Urothelium cell line (cell line): Measurements from ENCODE around the gene BMP6.
A peak's percentile ranks its signal among the peaks of the same experiment; 100 is the strongest.

Experiments used
- DNase-seq: peaks from one replicate; pipeline ENCODE4 v3.0.0; 2011; ENCODE audit warnings: low spot score, mixed read lengths
- FAIRE-seq: peaks from 2 replicates; lab custom pipeline; 2011; peaks lifted over from hg19 to GRCh38; lab: Jason Lieb, UNC

The BMP6 gene

DNA sequence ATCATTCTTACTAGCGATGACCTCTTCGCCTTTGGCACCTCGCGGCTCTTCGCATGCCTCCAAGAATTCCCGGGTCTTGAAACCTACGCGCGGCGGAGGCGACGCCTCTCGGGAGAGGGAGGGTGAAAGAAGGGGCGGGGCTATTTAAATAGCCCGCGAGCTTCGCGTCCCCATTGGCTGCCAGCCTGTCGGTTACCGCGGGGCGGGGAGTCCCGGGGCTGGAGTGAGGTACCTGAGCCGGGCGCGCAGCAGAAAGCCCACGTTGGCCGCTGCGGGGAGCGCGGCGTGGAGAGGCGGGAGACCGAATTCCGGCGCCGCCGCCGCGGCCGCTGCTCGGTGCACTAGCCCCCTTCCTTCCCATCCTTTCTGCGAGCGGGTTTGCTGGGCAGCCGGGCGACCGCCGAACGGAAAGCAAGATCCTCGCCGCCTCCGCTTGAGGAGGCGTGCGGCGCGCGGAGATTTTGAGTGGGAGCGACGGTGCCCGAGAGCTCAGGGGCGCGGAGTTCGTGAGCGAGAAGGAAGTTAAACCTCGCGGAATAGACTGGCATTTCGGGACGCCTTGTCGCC, at the start of gene BMP6:
Gene BMP6 (plus strand): TSS at position 251 of the 567 bp plus-strand sequence. CDS start 857 bp downstream, outside the sequence.
- peak; percentile 96 for DNase-seq
- no peak for FAIRE-seq

DNA sequence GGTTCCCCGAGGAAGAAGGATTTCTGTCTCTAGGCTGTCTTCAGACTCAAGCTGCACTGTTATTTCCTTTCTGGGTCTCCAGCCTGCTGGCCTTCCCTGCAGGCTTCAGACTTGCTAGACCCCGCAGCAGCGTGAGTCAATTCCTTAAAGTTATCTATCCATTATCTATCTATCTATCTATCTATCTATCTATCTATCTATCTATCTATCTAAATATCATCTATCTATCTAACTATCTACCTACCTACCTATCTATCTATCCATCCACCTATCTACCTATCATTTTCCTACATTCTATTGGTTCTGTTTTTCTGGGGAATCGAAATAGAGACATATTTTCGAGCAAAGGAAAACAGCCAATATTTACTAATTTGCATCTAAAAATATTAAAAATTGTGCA, 48.7 kb upstream of the BMP6 start:
- FAIRE-seq (no peak), DNase-seq (no peak)

DNA sequence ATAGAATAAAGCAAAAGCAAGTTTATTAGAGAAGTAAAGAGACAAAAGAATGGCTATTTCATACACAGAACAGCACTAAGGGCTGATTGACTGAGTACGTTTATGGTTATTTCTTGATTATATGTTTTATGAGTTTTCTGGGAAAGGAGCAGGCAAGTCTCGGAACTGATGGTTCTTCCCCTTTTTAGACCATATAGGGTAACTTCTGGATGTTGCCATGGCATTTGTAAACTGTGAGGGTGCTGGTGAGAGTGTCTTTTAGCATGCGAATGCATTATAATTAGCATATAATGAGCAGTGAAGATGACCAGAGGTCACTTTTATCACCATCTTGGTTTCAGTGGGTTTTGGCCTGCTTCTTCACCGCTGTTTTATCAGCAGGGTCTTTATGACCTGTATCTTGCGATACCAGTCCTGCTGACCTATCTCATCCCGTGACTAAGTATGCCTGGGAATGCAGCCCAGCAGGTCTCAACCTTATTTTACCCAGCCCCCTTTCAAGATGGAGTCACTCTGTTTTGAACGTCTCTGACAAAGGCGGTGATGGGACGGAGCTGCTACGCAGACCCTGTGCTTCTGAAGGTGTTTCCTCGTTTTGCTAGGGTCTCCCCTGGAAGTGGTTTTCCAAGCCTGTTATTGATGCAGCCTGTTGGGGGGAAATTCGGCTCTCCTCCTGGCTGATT, 45.4 kb upstream of the BMP6 start:
- FAIRE-seq, result no peak
- no peak for DNase-seq

DNA sequence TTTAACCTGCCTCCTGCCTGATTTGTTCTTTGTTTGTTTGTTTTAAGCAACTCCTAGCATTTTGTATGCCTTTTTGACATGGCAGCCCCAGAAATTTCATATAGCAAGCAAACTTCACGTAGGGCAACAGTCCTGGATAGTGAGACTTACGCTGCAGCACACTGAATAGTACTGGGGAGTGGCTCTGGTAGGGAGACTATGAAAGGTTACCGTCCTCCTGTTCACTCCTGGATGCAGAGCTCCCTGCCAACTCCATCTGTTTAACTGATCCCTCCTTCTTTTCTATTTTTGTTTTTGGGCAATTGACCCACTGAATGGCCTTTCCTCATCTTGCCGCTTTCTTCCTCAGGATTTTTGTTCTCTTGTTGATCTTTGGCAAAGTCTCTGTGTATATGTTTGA, 44.5 kb upstream of the BMP6 start:
- no peak for DNase-seq
- FAIRE-seq, result no peak

DNA sequence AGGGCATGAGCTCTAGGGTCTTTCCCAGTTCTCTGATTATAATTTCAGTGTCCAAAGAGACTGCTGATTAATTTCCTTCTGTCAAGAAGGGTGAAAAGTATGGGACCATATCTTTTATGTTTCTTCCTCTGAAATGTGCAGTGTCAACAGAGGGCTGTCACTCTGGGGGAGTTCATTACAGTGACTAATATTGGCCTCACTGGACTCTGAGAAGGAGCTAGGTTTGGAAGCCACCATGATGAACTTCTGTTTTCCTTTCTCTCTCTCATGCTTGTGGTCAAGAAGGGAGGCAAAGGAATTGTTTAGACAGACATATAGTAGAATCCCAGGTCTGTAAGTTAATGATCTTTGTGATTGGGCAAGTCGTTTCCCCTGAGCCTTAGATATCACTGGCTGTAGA, 41.8 kb upstream of the BMP6 start:
- no peak for DNase-seq
- no peak for FAIRE-seq

DNA sequence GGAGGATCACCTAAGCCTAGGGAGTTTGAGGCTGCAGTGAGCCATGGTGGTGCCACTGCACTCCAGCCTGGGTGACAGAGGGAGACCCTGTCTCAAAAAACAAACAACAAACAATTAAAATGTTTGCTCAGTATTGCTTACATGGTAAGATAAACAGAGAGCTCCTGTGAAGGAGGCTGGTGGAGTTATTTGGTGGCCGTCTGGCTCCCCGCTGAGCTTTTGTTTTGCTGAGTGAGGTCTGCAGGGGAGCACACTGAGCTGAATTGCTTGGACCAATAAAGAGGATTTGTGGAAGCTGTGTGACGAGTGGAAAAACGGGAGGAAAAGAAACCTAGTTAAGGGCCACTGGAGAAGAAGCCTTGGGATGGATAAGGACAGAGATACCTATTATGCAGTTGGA, 41.1 kb upstream of the BMP6 start:
- DNase-seq (no peak), FAIRE-seq (no peak)

DNA sequence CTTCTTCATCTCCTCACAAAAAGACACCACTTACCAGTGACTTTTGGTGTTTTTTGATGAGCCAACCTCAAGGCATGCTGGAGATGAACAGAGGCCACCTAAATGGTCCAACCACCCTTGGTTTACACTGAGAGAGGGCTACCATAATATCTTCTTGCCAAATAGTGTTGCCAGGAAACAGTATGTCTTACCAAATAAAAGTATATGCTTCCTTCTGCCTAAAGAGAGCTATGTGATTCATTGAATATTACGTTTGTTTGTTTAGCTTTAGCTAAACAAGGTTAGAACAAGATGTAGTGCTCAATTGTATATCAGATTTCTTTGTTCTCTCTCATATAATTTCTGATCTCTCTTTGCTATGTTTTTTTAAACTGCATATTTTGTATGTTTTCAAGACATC, 40.6 kb upstream of the BMP6 start:
- FAIRE-seq, result no peak
- DNase-seq, result no peak

DNA sequence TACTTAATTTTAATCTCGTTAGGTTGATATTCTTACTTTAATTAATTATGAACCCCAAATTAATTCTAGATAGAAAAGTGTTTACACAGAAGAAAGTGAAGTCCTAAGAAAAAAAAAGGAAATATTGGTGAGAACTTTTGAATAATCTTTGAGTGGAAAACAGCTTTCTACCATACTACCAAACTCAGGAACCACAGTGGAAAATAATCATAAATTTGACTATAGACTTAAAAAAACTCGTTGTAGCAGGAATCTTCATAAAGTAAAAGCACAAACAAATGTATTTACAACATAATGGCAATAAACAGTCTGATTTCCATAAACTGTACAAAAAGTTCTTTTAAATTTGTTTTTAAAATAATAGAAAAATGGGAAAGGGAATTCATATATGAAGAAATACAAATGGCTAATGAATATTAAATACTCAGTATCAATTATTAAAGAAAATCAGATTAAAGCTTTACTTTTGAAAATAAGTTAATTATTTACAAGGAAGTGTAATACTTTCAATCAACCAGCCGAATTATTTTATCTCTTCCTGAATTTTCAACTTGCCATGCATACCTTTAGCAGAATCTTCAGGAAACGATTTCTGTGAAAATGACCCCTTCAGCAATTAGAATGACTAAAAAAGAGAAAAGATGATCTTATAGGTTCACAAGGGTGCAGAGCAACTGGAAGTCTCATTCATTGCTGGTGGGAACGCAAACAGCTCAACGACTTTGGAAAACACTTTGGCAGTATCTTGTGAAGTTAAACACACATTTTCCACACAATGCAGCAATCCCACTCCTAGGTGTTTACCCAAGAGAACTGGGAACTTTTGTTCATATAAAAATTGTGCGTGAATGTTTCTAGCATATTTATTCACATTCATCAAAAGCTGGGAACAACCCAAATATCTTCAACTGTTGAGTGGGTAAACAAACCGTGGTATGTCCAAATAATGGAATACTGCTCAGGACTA, 38.5 kb upstream of the BMP6 start:
- FAIRE-seq, result no peak

DNA sequence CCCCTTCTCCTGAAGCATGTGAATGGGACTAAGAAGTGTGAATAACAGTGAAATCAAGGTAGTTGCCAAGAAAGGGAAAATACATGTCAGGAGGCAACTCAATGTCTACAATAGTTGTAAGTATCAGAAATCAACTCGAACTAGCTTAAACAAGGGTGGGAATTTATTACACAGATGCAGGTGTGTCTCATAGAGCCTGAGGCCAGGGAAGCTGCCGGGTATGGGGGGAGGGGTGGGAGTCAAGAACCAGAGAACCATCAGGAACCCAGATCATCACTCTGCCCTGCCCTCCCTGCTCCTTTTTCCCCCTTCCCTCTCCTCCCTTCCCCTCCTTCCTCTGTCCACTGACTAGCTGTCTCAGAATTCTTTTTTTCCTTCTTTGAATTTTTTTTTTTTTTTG, 34.9 kb upstream of the BMP6 start:
- no peak for DNase-seq
- no peak for FAIRE-seq

More for the DNA sequence above, 38.5 kb upstream of the BMP6 start:
- DNase-seq, result no peak

DNA sequence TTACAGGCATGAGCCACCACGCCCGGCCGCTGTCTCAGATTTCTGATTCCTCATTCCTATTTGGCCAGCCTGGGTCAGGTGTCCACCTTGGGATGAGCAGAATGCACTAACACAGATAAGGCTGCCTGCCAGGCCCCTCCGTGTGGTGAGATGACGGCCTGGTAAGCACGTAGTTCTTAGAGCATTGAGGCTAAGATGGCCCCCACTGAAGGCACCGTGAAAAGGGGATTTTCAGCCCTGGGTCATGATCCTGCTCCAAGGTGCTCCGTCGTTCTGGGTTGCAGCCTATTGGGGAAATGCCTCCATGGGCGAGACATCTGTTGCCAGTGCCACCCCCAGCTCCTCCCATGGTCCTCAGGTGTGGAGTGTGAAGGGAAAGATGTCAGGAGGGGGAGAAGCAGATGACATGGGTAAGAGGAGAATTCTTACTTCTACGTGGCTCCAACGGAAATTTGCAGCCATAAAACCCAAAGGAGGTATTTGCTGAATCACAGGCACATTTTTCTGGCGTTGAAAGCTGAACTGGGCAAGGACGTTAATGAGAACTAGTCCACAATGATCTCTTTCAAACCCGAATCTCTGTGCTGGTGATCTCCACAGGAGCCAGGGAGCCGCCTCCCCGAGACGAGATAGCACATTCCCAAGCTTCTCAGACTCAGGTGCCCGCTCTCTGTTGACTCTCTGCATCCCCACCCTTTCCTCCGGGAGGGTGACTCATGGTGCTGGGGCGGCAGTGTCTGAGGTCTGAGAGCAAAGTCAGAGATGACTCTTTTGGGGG, 34.0 kb upstream of the BMP6 start:
- FAIRE-seq (no peak), DNase-seq (peak; percentile 88)

DNA sequence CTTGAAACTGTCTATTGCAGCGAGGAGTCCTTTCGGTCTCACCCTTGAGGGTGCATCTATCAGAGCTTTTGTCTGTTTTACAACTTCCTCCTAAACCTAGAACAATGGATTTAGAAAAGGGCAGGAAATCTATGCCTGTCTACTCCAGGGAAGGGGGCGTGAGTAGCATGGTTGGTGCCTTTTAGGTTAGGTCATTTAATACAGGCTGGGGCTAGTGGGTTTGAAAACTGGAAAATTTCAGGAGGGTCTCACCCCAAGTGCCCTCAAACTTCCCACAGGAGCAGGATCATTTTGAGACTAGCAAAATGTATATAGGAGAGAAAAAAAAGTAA, 33.5 kb upstream of the BMP6 start:
- FAIRE-seq (no peak), DNase-seq (no peak)

DNA sequence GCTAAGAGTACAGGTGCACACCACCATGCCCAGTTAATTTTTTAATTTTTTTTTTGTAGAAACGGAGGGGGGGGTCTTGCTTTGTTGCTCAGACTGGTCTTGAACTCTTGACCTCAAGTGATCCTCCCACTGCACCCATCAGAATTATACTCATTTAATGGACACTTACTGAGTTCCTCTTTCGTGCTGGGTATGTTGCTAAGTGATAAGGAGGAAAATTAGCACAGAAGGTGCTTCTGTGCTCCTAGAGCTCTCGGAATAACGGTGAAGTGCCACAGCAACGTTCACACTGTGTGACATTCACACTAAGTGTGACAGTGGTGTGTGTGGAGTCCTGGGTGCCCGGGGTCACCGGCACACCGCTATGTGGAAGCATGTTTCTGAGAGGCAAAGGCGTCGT, 32.1 kb upstream of the BMP6 start:
- DNase-seq, result no peak
- no peak for FAIRE-seq

DNA sequence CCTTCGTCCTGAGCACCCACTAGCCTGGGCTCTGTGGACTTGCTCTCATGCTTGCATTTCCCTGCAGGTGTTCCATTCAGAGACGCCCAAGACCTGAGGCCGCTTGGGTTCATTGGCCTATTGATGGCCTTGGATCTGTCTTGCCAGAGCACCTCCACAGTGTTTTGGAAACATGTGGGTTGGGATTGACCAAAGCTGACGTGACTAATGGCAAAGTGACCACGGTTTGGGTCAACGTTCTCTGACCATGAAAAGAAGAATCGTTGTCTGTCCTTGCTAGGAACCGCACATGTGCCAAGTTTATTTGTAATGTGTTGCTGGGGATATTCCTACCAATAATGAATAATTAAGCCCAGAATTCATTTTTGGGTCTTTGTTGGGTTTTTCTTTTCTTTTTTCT, 29.8 kb upstream of the BMP6 start:
- no peak for DNase-seq
- no peak for FAIRE-seq

DNA sequence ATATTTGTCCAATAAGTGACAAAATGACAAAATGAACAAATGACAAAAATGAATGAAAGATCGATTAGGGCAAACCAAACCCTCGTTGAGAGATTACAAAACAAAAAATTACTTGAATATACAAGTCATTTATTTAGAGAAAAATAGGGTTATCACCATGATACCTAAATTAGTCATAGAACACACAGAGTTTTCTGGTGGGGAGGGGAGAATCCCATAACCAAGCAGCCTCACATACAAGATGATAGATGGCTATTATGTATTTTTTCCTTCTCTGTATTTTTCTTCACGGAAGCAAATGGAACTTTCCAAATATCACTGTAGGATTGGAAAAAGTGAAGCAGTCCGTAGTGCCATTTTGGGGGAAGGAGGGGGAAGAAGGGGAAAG, 28.5 kb upstream of the BMP6 start:
- DNase-seq (no peak), FAIRE-seq (no peak)

DNA sequence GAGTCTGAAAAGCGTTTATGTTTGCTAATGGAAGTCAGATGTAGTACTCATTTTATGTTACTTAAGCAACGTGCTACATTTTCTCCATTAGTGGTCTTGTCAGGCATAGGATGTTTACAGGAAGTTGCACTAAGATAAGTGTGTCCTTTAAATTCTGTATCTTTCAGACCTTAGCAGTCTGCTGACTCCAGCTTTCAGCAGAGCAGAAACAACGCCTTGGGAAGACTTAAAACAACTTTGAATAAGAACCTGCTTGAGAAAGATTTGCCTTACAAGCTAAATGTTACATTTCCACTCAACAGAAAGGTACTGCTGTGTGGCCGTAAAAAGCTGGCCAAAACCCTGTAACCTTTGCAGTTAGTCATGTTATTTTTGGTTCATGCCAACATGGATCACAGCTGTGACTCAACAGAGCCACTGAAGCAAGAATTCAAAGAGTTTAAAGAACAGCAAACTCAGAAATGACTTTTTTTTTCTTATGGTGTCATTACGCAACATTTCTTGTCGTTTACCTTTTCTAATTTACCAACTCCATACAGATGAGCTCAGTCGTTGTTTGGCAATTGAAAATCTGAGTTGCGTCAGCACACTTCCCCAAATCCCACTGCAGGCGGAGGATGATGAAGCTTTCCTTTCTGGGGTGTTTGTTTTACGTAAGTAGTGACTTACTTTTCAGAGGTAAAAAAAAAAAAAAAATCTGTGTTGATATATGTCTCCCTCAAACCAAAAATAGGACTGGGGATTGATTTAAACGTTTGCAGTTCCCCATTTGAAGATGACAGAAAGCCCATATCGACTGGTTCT, 27.9 kb upstream of the BMP6 start:
- DNase-seq (peak; percentile 36), FAIRE-seq (no peak)

DNA sequence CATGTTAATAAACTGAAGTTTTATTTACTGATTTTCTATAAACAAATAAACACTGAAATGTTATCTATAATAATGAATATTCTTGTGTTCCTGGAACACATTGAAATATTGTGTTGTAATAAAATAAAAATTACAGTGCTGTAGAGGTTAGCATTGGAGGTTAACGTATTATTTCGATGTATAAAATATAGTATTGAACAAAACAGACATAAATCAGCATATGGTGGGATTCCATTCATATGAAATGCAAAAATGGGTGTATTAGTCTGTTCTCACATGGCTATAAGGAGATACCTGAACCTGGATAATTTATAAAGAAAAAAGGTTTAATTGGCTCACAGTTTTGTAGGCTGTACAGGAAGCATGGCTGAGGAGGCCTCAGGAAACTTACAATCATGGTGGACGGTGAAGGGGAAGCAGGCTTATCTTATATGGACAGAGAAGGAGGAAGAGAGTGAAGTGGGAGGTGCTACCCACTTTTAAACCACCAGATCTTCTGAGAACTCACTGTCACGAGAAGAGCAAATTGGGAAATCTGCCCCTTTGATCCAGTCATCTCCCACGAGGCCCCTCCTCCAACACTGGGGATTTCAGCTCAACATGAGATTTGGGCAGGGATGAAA, 24.6 kb upstream of the BMP6 start:
- DNase-seq (no peak), FAIRE-seq (no peak)

DNA sequence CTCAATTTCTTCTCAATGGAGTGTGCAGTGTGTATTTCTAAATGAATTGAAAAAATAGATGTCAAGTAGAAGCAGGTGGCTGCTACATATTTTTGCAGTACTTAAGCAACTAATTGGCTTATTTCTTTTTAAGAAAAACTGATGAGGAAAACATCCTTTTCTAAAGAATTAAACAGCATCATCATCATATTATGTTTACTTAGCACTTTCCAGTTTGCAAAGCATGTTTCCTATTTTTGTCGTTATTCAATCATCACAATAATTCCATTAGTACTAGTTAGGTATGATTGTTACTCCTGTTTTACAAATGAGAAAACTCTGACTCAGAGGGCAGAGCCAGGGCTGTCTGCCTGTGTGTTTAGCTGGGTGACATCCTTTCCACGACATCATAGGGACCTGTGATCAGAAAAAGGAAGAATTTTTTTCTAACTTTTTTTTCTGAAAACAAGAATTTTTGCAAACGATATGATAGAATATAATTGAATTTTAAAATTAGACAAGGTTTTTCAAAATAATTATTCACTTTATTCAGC, 22.7 kb upstream of the BMP6 start:
- no peak for FAIRE-seq
- DNase-seq, result no peak

DNA sequence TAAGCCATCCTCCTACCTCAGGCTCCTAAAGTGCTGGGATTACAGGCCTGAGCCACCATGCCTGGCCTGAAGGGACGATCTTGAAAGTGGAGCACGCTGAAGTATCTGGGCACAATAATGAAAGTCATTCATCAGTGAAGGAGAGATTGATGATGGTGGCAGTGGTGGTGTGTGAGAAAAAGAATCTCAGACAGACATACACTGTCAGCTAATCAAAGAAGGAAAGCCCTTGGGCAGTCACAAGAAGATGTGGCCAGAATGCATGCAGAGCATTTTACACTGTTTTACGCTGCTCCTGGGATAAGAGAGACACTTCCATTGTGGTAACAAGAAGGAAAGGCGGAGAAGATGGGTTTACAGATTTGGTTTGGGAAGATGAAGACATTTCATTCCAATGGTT, 20.4 kb upstream of the BMP6 start:
- FAIRE-seq, result no peak
- DNase-seq, result no peak

DNA sequence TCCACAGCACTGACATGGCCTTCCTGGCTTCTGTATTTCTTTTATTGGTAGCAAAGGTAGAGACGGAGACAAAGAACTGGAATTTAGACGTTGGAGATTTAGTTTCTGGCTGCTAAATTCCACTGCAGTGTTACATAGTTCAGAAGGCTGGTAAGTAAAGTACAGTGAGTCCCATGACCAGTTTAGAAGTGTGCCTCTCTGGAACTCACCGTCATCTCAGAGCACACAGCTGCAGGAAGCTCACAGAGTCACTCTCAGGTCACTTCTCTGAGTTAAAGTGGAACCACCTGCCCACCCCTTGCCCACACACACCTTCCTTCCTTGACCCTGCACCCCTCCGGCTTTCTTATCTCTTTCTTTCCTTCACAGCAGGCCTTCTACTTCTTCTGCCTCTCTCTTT, 19.6 kb upstream of the BMP6 start:
- DNase-seq (no peak), FAIRE-seq (no peak)

DNA sequence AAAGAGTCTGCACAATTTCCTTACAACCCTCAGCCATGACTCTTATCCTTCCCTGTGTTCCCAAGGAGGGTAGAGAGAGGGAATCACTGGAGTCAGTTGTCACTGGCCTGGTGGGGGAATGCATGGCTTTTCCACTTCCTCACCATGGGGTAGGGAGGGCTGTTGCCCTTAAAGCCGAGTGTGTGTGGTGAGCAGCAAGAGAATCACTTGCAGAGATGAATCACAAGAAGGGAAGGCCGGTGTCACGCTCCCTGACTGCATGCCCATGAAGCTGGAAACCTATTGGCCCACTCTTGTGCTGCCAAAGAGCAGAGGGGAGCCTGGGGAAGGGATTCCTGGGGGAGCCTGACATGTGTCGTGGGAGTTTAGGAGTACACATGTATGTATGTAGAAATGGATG, 18.1 kb upstream of the BMP6 start:
- DNase-seq, result no peak
- no peak for FAIRE-seq
